ENCODE measurements around the gene CALML6.
A peak's percentile ranks its signal among the peaks of the same experiment; 100 is the strongest.
"Not testable (repeated sequence)": the region's sequence is repeated elsewhere in the genome, so short reads cannot be mapped to it uniquely, and the experiment has no call there.

CALML6 gene, protein sequence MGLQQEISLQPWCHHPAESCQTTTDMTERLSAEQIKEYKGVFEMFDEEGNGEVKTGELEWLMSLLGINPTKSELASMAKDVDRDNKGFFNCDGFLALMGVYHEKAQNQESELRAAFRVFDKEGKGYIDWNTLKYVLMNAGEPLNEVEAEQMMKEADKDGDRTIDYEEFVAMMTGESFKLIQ

DNA sequence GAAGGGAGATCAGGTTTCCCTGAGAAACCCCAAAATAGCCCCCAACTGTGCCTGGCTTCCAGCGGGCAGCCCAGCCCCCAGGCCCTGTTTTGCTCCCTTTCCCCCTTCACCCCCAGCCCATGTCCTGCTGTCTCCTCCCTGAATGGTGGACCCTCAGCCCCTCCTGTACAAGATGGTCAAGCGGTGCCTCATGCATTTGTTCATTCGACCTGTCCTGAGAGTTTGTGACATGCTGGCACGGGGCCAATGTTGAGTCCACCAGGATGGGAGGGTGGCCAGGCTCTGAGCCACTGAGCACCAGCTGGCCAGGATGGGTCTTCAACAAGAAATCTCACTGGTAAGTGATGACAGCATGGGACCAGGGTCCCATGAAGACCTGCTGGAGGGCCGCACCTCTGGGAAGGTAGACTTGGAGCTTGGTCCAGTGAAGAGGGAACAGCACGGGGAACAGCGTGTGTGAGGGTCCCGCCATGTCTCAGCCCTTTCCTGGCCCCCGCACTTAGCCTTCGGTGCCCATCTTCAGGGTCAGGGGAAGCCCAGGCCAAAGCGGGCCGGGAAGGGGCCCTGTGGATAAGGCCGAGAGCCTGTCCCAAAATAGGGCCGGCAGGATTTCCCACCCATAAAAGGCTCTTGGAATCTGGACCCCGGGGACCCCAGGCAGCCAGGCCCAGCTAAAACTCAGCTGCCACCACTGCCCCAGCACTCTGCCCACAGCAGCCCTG lies at the start of gene CALML6:
Gene CALML6 (plus strand): TSS at position 290 of the 722 bp plus-strand sequence. CDS start 21 bp downstream, at position 311.
- no peak for DNase-seq (ENCODE audit: low spot score)

DNA sequence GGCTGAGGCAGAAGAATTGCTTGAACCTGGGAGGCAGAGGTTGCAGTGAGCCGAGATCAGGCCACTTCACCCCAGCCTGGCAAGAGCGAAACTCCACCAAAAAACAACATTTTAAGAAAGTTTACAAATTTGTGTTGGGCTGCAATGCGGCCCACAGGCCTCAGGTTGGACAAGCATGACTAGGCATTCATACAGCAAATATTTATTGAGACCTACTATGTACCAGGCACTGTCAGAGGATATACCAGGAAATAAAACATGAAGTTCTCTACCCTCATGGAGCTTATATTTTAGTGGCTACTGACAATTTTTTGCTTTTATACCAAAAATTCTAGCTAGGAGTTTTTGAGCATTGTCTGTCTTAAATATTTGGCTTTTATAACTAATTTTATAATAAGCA lies 47.9 kb upstream of the CALML6 start:
- no peak for DNase-seq (ENCODE audit: low spot score)

DNA sequence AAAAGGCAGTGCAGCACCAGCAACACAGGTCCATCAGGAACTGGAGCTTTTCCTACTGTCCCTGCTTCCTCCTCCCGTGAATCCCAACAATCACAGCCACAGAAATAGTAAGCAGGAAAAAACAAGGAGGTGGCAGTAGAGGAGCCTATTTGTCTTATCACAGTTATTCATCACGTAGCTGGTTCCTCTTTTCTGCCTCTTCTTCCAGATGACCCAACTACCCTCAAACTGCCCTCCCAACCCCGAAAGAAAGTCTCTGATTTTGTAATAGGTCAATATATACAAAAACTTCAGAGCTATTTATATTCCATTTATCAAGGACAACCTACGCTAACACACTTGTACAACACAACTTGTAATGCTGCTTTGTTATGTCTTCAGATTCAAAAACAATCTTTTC lies 45.6 kb upstream of the CALML6 start:
- no peak for DNase-seq (ENCODE audit: low spot score)

DNA sequence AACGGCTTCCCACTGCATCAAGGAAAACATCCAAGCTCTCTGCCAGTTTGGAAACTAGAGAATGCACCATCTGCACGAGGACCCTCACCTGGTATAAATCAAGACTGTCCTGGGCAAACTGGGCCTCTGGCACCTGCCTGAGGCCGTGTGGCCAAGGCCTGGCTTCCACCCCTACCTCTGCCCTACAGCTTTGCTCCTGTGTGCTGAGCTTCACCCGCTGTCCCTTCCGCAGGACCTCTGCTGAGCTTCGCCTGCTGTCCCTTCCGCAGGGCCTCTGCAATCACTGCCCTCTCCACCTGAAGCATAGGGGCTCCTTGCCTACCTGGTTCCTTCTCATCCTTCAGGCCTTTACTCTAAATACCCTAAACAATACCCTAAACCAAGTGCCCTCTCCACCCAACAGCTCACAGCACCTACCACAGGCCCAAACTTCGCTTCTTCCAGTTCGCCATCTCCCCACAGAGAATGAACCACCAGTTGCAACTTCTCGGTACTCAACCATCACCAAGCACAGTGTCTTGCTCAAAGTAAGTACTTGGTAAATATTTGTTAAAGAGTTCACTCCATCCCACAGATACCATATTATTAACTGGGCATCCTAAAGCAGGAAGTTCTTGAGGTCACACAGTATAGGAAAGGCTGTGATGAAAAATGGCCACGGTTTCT lies 42.6 kb upstream of the CALML6 start:
- DNase-seq (ENCODE audit: low spot score), result no peak

DNA sequence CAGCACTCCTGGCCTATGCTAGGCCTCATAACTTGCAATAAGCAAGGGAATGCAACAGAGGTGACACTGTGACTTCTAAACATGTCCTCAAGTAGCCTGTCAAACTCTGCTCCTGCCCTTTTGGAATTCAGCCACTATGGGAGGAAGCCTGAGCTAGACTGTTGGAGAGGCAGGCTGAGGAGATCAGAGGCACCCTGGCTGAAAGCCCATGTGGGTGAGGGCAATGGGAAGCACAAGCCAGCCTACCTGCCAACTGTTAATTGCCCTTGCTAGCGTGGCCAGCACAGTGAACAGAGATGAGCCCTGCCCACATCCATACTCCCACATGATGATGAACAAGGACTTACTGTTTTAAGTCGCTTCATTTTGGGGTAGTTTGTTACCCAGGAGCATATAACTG lies 41.9 kb upstream of the CALML6 start:
- DNase-seq (ENCODE audit: low spot score), result no peak

DNA sequence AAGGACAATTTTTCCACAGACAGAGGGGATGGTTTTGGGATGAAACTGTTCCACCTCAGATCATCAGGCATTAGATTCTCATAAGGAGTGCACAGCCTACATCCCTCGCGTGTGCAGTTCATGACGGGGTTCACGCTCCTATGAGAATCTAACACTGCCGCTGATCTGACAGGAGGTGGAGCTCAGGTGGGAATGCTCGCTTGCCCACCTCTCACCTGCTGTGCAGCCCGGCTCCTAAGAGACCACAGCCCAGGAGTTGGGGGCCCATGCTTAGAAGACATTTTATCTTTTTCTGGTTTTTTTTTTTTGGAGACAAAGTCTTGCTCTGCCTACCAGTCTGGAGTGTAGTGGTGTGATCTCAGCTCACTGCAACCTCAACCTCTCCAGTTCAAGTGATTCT lies 40.2 kb upstream of the CALML6 start:
- DNase-seq (ENCODE audit: low spot score), result no peak

DNA sequence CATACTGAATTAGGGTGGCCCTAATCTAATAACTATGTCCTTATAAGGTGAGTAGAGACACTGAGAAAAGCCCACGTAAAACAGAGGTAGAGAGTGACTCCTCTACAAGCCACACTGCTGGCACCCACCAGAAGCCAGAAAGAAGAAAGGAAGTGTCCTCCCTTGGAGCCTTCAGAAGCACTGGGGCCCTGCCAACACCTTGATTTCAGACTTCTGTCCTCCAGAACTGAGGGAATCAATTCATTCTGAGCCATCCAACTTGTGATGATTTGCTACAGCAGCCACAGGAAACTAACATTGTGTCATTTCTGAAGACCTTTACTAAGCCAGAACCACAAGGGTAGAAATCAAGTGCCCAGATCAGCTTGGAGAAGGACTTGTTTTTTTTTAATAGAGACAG lies 39.1 kb upstream of the CALML6 start:
- no peak for DNase-seq (ENCODE audit: low spot score)

DNA sequence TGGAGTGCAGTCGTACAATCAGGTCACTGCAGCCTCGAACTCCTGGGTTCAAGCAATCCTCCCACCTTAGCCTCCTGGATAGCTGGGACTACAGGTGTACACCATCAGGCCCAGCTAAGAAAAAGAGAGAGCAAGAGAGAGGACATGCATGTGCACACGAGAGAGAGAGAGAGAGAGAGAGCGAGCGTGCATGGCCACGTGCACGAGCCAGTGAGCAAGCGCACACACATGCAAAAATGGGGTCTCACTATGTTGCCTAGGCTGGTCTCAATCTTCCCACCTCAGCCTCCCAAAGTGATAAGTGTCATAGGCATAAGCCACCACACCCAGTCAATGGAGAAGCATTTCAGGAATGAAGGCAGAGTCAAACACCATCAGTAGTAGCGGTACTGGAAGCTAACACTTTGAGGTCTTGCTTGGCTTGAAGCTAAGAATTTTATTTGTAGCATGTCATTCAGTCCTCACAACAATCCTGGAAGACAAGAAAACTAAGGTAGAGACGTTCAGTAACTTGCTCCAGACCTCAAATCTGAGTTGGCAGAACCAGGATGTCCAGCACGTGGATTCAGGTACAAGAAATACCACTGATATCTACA lies 38.6 kb upstream of the CALML6 start:
- no peak for DNase-seq (ENCODE audit: low spot score)

DNA sequence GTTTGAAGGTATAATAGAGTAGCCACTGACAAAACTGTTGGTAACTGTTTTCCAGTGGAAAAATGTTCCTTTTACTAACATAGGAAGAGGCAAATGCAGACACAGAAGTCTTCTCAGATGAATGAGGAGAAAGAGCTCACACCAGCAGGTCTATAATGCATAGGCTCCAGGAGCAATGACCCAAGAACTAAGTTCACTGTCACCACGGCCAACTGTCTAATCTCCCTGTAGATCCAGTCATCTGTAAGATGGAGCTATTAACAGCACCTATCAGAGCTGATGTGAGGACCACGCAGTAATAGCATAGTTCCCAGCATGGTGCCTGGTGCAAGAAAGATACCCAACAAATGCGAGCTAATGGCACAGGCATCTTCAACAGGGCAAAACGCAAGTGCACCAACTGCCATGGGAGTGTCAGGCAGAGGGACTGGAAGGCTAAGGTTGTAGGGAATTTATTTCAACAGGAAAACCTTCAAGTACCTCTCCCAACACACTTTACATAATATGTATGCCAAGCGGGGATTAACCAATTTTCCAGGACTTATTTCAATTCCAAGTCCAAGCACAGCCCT lies 37.1 kb upstream of the CALML6 start:
- no peak for DNase-seq (ENCODE audit: low spot score)

DNA sequence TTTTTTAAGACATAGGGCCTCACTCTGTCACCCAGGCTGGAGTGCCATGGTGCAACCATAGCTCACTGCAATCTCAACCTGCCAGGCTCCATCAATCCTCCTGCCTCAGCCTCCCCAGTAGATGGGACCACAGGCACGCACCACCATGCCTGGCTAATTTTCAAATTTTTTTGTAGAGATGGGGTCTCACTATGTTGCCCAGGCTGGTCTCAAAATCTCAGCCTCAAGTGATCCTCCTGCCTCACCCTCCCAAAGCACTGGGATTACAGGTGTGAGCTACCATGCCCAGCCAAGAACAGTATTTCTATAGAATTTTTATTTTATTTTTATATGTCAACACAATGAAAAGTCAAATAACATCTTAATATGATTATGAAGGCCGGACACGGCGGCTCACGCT lies 35.1 kb upstream of the CALML6 start:
- DNase-seq (ENCODE audit: low spot score), result no peak

DNA sequence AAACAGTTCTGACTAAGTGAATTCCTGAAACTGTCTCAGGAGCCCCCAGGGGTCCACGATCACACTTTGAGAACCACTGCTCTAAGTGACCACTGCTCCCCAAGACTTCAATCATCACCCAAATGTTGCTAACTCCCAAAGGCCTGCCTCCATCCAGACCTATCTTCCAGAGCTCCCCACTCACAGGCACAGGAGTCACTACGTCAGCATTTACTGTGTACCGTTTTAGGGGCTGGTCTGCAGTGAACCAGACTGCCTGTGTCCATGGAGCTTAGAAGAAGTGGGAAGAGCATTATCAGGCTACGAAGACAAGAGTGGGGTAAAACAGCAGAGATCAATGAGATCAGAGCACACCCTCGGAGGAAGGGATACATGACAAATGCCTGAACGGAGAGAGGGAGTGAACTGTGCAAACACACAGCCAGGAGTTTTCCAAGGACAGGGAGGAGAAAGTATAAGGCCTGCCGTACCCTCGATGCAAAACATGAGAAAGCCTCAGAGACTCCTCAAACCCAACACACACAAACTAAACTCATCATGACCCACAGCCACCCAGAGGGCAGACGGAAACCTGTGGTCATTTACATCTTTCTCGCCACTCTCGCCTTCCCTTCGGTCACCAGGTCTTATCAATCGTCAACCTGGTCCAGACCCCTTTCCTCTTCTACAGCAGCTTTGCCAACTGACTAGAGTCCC lies 34.3 kb upstream of the CALML6 start:
- DNase-seq (ENCODE audit: low spot score), result no peak

DNA sequence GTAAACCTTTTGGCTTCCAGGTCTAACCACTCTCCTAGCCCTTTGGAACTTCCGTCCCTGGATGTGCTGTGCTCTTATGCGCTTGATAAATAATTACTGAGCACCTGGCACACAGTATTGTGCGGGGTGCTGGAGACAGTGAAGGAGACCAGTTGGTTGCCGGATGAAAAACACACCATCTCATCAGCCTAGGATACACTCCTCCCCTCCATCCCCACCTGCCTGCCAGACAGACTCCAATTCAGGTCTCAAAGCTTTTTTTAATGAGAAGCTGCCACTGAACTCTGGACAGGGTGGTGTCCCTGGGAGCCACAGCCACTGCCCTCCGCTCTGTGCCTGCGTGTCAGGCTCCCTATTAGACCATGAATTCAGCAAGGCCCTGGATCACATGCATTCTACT lies 33.3 kb upstream of the CALML6 start:
- no peak for DNase-seq (ENCODE audit: low spot score)

DNA sequence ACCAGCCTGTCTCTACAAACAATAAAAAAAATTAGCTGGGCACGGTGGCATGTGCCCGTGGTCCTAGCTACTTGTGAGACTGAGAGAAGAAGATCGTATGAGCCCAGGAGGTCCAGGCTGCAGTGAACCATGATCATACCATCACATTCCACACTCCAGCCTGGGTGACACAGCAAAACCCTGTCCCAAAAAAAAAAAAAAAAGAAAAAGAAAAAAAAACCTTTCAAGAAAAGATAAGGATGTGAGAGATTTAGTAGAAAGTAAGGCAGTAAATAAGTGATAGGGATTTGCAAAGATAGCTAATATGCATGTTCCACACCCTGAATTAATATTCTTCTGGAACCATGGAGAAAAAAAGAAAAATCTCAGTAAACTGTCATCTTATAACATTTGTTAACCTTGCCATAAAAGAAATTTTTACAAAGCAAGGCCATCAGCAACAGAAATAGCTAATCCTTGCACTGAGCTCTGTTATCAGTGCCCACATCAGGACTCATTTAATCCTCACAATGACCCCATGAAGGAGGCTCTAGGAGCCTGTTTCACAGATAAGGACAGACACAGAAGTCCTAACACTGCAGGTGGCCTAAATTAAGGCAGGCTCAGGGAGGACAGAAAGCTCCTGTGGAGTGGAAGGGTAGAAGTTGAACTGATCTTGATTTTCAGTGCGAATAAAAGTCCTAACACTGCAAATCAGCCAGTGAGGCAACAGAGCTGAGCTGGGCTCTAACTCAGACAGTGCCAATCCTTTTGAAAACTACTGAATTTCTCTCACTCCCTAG lies 31.8 kb upstream of the CALML6 start:
- no peak for DNase-seq (ENCODE audit: low spot score)

DNA sequence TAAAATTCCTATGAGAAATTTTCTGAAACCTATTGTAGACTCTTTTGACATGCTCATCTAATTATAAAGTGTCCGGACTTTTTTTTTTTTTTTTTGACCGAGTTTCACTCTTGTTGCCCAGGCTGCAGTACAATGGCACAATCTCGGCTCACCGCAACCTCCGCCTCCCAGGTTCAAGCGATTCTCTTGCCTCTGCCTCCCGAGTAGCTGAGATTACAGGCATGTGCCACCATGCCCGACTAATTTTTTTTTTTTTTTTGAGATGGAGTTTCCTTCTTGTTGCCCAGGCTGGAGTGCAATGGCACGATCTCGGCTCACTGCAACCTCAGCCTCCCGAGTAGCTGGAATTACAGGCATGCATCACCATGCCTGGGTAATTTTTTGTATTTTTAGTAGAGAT lies 31.2 kb upstream of the CALML6 start:
- not testable (repeated sequence) for DNase-seq (ENCODE audit: low spot score)

DNA sequence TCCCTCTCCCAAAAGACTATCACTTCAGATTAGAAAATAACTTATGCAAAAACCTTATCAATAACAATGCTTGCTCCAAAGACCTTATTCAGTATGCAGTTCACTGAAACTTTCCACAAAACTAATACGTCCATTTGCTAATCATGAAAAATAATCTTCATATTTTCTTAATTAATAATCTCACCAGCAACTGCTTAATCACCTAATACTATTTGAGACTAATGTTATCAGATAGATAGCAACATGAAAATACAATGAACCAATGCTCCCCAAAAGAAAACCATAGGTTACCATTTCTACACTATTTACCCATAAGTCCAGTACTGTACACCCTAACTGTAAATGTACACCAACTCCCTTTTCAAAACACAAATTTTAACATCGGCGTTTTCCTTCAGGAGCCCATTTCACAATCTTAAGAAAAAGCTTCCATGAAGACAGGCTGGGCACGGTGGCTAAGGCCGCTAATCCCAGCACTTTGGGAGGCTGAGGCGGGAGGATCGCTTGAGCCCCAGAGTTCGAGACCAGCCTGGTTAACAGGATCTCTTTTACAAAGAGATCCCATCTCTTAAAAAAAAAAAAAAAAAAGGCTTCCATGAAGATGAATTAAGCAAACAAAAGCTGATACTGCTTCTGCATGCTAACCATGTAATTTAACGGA lies 25.8 kb upstream of the CALML6 start:
- no peak for DNase-seq (ENCODE audit: low spot score)

DNA sequence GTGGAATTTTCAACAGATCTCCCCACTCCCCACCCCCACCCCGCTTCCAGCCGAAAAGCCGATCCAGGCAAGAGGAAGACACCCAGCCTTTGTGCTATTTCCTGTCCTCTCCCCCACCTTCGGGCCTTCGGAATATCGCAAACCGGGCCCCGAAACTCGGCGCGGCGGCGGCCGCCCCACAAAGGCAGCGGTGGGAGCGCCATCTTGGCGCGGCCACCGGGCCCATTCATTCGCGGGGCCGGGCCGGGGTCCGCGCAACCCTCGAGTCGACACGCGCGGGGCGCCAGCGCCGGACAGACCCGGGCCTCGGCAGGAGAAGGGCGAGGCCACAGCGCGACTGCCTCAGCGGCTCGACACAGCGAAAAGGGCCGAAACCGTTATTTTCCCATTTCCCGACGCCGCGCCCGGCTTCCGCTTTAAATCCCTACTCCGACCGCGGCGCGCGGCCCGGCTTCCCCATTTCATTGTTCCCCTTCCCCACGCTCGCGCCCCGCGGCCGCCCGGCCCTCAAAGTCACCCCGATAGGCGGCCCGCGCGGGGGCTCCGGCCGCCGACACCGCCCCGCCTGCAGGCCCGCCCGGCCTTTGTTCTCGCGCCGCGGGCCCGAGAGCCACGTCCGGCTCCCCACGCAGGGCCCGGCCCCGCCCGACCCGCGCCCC lies 25.1 kb upstream of the CALML6 start:
- peak; percentile 65 for DNase-seq (ENCODE audit: low spot score)

DNA sequence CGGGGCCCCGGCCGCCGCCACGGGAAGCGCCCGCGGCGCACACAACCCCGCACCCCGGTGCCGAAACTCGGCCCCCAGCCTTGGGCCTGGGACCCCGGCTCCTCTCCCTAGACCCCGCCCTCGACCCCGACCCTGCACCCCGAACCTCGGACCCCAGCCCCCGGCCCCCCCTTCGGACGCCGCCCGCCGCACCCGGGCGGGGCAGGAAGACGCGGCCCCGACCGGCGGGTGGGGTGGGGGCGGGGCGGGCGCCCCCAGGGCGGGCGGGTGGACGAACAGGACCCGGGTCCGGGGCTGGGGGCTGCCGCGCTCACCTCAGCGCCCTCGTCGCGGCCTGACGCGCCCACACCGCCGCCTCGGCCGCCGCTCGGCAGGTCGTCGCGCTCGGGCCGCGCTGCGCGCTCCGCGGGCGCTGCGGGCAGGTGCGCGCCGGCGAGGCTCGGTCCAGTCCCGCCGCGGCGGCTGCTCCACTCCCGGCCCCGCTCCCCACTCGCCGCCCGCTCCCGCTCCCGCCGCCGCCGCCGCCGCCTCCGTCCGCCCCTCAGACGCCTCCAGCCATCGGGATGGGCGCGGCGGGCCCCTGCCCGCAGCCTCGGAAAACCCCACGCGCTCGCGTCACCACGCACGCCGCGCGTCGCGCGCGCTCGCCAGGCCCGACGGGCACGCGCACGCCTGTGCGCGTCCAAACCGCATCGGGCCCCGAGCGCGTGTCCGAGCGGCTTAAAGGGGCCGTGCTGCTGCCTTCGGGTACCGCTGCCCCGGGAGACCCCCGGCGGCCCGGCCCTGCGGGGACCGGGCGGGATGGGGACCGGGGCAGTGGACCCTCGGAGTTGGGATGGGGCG lies 24.3 kb upstream of the CALML6 start, which contains the start of gene GNB1:
Gene GNB1 (minus strand): TSS at position 582 of the 843 bp plus-strand sequence. CDS start 65,634 bp downstream, outside the sequence.
- peak; percentile 98 for DNase-seq (ENCODE audit: low spot score)

DNA sequence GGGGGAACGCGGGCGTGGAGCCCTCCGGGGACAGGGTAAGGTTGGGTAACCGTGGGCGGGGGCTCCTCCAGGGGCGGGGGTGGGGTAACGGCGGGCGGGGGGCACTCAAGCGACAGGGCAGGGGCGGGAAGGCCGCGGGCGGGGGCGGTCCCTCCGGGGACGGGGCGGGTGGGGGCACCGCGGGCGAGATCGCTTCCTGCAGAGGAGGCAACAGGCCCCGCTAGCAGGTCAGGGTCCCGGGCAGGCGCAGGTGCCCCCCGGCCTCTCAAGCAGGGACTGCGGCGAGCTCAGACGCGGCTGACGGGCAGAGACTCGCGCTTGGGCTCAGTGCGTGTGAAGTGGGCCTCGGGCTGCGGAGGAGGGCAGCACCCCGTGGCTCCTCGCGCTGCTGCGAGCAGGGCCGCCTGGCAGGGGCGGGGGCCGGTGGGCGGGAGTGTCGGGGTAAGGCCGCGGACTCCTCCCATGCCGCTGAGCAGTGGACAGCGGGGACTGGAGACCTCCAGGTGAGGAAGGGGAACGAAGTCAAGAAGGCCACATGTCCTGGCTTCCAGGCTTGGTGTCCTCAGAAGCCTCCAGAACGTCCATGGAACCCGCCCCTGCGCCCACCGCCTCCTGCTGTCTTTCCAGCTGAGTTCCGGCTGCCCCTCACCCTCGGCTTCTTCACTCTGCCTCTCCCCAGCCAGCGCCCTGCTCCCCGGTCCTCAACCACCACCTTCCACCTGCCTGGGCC lies 23.5 kb upstream of the CALML6 start:
- peak; percentile 89 for DNase-seq (ENCODE audit: low spot score)
